GM12891 (cell line): Measurements from ENCODE around the gene SLC22A1.

Source experiments
- PAX5 ChIP-seq: IDR thresholded peaks from 2 replicates; pipeline ENCODE4 v1.6.1; 2011; ENCODE audit warnings: low read length, moderate library complexity, mild to moderate bottlenecking; ENCODE audit not compliant: insufficient read depth, severe bottlenecking
- POLR2A ChIP-seq: IDR thresholded peaks from 2 replicates; pipeline ENCODE4 v1.6.1; 2011; ENCODE audit warnings: low read depth, low read length, control low read depth
- POLR2AphosphoS5 ChIP-seq: IDR thresholded peaks from 2 replicates; pipeline ENCODE4 v1.6.1; 2011; ENCODE audit warnings: low read depth, low read length, control low read depth

DNA sequence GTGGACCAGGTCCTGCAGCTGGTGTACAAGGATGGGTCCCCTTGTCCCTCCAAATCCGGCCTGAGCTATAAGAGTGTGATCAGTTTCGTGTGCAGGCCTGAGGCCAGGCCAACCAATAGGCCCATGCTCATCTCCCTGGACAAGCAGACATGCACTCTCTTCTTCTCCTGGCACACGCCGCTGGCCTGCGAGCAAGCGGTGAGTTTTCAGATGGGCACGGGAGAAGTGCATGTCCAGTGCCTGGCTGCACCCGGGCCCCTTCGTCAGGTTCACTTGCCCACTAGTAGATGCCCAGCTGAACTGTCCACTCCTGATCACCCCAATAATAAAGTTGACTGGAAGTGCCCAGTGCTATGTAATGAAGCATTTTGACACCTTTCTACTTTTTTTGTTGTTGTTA is 48.3 kb upstream of the SLC22A1 start:
- TF ChIP-seq POLR2A = no peak
- no peak for TF ChIP-seq POLR2AphosphoS5
- no peak for TF ChIP-seq PAX5
